Activated CD8-positive, alpha-beta memory T cell treated with anti-CD3 and anti-CD28 coated beads, Interleukin-2, amount 50 U/mL, for 24 hours (primary cell): ENCODE results near the gene MAMDC4.
A peak's percentile ranks its signal among the peaks of the same experiment; 100 is the strongest.
"Not testable (repeated sequence)": the region's sequence is repeated elsewhere in the genome, so short reads cannot be mapped to it uniquely, and the experiment has no call there.

Experiments
- DNase-seq: peaks from one replicate; pipeline ENCODE4 v3.0.0-alpha.2; 2020; ENCODE audit errors: extremely low read depth

MAMDC4 gene

DNA sequence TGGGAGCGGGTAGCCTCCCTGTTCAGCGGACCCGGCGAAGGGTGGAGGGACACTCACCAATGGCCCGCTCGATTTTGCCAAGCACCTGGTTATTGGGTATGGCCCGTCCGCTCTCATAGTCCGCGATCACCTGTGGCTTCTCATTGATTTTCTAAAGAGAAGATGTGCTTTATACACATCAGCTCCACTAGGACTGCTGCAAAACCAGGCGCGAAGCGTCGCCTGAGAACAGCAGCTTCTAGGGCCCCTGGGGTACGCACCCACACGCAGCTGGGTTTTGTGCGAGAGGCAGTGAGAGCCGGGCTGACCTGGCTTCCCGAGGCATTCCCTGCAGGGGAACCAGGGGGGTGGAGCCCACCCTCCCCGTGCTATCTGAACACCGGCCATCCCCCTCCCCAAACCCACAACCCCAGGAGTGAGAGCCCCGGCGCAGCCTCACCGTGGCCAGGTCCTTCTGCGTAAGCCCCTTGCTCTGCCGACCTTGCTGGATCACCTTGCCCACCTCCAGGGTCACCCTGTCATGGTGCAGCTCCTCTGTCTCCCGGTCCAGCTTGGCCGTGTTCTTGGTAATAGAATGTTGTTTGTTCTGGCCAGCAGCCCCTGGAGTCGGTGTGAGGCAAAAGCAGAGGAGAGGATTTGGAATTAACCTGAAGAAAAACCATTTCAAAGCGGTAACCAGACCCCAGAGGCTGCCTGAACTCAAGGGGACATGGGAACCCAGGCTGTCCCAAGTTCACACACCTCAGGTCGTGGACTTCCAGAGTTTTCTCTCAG lies 10.9 kb downstream of the MAMDC4 start:
- DNase-seq, result no peak

DNA sequence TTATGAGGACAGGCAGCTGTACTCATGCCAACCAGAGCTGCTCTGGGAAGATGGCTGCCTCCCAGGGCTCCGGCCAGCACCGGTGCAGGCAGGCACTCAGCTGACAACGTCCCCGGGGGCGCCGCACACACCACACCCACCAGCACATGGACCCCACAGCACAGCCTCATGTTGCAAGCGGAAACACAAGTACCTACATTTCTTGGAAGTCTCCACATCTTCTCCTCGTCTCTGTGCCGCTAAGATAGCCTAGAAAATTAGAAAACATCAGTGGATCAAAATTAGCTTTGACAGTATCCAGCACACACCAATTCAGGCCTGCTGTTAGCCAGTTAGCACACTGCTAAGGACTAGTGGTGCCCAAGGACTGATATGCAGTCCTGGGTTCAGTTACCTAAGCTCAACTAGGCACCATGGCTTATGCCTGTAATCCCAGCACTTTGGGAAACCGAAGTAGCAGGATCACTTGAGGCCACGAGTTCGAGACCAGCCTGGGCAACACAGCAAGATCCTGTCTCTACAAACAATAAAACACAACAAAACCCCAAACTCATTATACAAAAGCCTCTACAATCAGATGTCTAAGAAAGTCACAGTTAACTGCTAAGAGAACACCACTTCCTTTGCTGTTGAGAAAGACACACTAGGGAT lies 11.6 kb downstream of the MAMDC4 start:
- no peak for DNase-seq

DNA sequence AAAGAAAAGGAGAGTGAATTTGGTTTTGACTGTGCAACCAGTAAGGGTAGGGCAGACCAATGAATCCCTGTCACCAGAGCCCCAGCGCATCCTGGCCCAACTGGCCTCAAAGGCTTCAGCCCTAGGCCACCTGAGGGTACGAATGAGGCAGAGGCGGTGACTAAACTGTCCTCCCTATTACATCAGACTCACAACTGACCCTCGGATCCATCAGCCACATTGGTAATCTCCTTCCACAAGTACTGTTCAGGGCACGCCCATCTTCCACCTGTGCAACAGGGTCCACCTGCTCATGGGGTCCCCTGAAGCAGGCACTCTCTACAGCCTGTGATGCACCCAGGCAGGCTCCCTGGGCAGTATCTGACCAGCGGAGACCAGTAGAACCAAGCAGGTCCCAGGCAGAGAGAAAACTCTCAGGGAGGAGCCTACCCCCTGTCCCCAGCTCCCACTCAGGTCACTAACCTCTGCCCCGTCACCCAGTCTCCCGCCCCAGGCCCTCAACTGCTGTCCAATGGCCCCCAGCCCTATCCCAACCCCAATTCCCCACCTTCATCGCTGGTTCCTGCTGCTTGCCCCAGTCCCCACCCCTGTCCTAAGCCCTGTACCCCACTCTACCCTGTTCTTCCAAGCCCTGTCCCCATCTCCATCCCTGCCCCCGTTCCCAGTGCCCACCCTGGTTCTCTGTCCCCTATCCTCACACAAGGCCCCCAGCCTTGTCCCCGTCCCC lies 13.1 kb downstream of the MAMDC4 start:
- no peak for DNase-seq

DNA sequence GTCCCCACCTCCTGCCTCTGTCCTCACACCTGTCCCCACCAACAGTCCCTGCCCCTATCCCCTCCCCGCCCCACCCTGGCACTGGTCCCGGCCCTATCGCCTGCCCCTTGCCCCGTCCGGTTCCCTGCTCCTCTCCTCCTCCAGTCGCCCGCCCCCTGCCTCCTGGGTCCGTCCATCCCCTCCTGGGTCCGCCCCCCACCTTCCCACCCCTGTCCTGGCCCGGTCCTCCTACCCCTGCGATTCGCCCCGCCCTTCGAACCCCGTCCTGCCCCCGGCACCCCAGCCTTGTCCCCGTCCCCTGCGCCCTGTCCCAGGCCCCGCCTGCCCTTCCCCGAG lies 13.6 kb downstream of the MAMDC4 start:
- DNase-seq, result no peak

DNA sequence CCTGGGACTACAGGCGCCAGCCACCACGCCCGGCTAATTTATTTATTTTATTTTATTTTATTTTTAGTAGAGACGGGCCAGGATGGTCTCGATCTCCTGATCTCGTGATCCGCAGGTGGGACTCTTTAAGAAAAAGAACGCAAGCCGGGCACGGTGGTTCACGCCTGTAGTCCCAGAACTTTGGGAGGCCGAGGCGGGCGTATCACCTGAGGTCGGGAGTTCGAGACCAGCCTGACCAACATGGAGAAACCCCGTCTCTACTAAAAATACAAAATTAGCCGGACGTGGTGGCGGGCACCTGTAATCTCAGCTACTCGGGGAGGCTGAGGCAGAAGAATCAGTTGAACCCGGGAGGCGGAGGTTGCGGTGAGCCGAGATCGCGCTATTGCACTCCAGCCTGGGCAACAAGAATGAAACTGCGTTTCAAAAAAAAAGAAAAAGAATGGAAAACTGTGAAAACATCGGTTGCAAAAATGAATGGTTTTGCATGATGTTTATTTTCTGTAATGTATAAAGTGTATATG lies 14.8 kb downstream of the MAMDC4 start:
- not testable (repeated sequence) for DNase-seq

DNA sequence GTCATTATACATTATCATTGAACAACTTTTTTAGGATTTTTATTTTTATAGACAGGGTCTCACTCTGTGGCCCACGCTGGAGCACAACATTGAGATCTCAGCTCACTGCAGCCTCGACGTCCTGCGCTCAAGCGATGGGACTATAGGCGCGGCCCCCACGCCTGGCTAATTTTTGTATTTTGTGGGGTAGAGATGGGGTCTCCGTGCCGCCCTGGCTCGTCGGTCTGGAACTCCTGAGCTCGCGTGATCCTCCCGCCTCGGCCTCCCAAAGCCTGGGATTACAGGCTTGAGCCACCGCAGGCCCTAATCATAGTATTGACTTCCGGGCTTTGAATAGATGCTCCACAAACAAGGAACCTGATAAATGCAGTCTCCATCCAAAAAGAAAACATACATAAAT lies 15.3 kb downstream of the MAMDC4 start:
- DNase-seq, result no peak

- no peak for DNase-seq
Measured at GRCh38 chr9:136867917-136868316, 15.8 kb downstream of the MAMDC4 start.

- DNase-seq, result no peak
Measured at GRCh38 chr9:136868644-136869043, 16.5 kb downstream of the MAMDC4 start.

DNA sequence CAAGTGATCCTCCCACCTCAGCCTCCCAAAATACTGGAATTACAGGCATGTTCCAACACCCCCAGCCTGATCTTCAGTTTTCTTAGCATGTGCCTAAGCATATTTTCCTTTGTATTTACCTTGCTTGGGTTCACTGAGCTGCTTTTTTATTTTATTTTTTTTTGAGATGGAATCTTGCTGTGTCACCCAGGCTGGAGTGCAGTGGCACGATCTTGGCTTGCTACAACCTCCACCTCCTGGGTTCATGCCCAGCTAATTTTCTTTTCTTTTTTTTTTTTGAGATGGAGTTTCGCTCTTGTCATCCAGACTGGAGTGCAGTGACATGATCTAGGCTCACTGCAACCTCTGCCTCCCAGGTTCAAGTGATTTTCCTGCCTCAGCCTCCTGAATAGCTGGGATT lies 17.5 kb downstream of the MAMDC4 start:
- DNase-seq, result not testable (repeated sequence)

DNA sequence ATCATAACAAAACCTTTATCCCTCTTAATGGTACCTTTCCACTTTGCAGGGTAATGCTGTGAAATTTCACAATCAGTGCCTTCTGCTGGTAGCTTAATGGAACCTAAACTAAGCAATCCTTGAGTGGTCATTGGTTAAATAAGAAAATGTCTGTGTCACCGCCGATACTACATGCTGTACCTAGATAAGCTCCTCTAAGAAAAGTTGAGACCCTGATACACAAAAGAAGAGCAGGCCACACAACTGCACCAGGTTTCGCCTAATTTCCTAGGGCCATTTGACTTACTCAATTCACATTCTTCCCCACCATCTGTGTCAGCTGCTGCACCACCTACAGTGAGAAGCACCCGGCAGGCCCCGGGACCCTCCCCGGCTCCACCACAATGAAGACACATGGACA lies 23.0 kb downstream of the MAMDC4 start:
- no peak for DNase-seq

GRCh38 chr9:136876476-136876875 lies 24.3 kb downstream of the MAMDC4 start:
- DNase-seq, result no peak

DNA sequence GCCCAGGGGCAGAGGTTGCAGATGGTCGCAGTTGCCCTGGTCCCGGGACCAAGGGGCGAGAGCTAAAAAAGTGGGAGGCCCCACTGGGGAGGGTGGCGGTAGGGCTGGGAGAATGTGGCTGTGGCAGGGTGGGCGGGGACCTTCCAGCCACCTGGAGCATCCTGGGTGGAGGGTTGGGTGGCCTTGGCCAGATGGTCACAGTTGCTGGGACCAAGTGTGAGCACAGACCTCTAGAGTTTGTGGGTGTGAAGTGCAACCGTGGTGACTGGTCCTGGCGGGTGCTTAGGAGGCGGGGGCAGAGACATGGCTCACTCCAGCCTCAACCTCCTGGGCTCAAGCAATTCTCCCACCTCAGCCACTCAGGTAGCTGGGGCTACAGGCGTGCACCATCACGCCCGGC lies 28.5 kb downstream of the MAMDC4 start:
- no peak for DNase-seq

- DNase-seq, result no peak
Measured at GRCh38 chr9:136881691-136882108, 29.6 kb downstream of the MAMDC4 start.

GRCh38 chr9:136882109-136882946 lies 30.2 kb downstream of the MAMDC4 start:
- DNase-seq, result peak; percentile 80

GRCh38 chr9:136882947-136883283 lies 30.8 kb downstream of the MAMDC4 start:
- DNase-seq, result not testable (repeated sequence)

GRCh38 chr9:136883670-136884069 lies 31.5 kb downstream of the MAMDC4 start:
- not testable (repeated sequence) for DNase-seq

GRCh38 chr9:136885950-136886578 lies 33.9 kb downstream of the MAMDC4 start, which contains the start of gene TRAF2:
Gene TRAF2 (plus strand): TSS chr9:136886516. CDS start chr9:136898741, 12,225 bp downstream.
- peak; percentile 89 for DNase-seq

DNA sequence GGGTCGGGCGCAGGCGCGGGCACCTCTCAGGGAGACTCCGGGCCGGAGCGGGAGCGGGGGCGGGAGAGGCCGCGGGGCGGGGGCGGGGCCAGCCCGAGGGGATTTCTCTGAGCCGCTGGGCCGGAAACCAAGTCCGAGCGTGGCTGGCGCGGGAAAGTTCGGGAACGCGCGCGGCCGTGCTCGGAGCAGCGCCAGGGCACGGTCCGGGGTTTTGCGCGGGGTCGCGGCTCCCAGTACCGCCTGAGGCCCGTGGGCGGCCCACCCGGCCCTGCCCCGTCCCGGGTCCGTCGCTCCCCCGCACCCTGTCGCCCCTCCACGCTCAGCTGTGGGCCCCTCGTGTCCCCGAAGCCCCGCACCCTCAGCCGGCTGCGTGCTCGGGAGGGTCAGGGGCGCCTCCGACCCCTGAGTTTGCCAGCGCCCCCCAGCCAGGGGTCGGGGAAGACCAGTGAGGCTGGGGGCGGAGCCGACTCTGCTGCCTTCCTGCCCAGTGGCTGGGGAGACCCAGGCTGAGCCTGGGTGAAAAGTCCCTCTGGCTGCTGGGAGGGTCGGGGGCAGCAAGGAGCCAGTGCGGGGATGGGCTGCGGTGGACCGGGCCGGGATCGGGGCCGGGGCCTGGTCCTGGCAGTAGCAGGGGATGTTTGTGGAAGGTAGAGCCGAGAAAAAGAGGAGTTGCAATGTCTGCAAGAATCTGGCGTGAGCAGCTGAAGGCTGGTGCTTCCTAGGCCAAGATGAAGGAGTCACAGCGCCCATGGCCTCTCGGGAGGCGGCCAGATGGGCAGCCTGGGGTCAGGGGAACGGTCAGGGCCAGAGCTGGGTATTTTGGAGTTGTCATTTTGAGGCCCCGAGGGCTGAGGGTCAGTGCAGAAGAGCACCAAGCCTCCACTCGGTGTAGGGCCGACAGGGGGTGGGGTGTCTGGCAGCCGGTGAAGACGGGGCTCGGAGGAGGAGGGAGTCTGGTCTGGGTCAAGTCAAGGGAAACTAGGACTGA lies 34.8 kb downstream of the MAMDC4 start:
- no peak for DNase-seq

DNA sequence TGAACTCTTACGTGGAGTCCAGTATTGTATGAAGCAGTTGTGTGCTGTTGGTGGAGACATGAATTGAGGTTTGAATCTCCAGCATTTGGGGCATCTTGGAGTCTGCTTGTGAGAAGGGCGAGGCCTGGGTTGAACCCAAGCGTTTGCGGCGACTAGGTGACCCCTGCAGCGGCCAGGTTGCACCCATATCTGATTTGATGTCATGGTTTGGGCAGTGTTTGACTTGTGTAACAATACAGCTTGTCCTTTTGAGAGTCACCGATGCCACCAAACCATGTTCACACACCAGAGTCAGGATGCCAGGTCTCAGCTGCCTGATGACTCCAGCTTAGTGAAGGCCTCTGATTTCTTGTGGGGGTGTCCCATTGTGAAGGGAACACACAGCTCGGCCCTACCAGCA lies 36.3 kb downstream of the MAMDC4 start:
- DNase-seq, result no peak

- DNase-seq, result no peak
Measured at GRCh38 chr9:136889858-136890257, 37.7 kb downstream of the MAMDC4 start.
